GM12875 (cell line): Measurements from ENCODE around the gene DCBLD2.

Source experiments
- H3K4me3 ChIP-seq: one replicate; pipeline ENCODE4 v1.5.1; 2011; ENCODE audit warnings: low read depth, low read length, control low read depth
- TF ChIP-seq, protein P1 (sequence below): IDR thresholded peaks from 2 replicates; pipeline ENCODE4 v1.5.1; 2011; ENCODE audit warnings: low read depth, mild to moderate bottlenecking, control low read depth, inconsistent platforms, low read length, moderate library complexity, borderline replicate concordance; ENCODE audit not compliant: insufficient read depth

Gene DCBLD2

DNA sequence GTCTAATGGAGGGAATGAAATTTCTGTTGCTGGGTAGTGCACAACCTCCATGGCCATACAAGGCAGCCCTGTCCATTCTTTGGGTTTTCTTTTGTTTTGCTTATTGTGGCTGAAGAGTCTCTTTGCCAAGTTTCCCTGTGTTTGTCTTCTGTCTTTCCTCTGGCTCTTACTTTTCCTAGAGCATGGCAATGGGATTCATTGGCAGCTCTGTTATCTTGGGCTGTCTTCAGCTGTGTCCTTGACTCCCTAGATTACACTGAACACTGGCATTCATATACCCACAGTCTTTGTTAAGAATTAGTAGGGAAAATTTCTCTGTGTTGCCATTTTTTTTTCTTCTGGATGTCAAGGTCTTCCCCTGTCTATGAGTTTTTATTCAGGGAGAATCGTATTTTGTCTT is 16.1 kb upstream of the DCBLD2 start:
- TF ChIP-seq, protein P1, sequence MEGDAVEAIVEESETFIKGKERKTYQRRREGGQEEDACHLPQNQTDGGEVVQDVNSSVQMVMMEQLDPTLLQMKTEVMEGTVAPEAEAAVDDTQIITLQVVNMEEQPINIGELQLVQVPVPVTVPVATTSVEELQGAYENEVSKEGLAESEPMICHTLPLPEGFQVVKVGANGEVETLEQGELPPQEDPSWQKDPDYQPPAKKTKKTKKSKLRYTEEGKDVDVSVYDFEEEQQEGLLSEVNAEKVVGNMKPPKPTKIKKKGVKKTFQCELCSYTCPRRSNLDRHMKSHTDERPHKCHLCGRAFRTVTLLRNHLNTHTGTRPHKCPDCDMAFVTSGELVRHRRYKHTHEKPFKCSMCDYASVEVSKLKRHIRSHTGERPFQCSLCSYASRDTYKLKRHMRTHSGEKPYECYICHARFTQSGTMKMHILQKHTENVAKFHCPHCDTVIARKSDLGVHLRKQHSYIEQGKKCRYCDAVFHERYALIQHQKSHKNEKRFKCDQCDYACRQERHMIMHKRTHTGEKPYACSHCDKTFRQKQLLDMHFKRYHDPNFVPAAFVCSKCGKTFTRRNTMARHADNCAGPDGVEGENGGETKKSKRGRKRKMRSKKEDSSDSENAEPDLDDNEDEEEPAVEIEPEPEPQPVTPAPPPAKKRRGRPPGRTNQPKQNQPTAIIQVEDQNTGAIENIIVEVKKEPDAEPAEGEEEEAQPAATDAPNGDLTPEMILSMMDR = no peak
- no peak overlapping the region for H3K4me3 ChIP-seq

DNA sequence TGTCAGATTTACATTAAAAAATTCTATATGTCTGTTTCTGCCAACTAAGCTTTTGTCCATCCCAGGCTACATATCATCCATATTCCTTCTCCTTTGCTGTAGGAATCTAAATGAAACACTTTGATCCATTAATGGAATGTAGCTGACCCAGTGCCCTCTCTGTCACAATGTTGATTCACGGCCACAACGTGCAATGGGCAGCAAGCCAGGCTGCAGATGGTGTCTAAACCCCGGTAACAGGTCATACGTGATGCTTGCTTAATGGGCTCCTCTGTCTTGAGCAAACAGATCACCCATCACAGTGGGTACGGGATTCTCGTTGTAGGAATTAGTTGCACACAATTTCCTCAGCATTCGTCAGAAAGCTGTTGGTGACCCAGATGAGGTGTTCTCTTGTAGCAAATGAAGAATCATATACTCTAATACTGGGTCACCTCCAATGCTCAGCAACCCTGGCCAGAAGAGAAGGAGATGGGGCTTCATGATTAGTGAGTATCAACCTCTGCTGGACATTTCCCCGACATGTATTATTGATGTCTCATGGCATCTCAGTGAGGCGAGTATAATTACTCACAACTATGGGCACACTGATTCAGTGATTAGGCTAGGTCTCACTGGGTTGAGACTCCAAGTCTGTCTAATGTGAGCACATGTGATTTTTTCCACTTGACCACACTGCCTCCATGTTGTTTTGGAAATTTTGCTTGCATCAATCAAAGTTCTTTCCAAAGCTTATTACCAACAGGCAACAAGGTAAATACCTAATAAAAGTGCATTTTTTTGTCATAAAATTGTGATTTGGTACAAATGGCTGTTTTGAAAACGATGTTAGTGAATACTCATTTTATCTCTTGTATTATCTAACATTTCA is 12.9 kb upstream of the DCBLD2 start:
- no peak overlapping the region for H3K4me3 ChIP-seq
- TF ChIP-seq, protein P1 = no peak

DNA sequence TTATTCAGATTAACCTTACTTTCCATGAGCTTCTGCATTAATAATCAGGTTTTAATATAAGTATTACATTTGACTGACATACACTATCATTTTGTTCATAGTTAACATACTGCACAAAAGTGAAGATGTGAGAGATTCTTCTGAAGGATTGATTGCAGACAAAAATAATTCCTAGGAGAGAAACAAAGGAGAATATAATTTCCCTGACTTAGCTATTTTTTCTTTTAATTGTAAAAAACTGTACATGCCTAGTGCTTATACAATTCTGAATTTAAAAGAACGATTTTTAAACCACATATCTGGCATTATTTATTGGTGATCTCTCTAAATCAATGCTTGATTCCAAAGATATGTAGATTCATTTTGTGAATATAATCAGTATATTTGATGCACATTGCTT is 11.0 kb upstream of the DCBLD2 start:
- no peak overlapping the region for H3K4me3 ChIP-seq
- TF ChIP-seq, protein P1 = no peak

DNA sequence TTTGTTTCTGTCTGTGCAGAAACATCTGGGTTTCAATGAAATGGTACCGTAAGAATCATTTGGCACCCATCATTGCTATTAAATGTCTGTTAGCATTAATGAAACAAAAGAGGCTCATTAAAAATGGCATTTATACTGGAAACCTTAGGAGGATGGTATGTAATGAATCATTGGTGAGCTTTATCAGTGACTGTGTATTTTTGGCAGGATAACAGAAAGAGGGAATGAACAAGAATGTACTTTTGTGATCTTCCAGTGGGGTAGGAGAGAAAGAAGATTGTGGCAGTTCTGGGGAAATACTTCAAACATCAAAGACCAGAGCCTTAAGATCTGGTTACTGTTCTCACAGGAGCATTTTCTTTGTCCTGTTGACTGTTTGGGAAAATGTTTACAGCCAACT is 4.7 kb upstream of the DCBLD2 start:
- TF ChIP-seq, protein P1 = no peak
- no peak overlapping the region for H3K4me3 ChIP-seq

DNA sequence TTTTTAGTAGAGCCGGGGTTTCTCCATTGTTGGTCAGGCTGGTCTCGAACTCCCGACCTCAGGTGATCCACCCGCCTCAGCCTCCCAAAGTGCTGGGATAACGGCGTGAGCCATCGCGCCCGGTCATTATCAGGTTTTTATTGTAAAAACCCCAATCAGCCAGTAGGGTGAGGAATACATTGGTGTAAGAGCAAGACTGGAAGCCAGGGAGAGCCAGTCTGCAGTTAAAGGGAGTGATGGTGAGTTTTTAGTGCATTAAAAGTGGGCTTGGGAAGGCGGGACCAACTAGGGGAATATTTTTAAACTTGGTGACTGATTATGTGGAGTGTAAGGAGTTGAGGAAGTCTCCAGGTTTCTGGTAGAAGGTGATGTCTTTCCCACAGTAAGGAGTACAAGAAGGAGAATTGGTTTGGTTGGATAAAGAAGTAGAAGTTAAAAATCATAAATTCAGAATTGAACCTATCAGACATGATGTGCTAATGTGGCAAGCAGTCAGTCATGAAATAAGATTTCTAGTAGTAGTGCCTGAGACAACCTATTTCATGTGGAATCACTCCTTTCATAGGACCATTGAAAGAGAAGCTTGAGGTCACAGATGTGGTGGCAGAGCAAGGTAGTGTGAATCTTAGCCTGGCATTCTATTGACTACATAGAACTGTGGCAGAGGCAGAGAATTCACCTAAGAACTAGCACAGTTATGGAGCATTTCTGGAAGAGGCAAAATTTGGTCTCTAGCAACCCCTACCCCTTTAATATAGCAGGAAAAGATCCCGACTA is 2.4 kb upstream of the DCBLD2 start:
- TF ChIP-seq, protein P1 = no peak

DNA sequence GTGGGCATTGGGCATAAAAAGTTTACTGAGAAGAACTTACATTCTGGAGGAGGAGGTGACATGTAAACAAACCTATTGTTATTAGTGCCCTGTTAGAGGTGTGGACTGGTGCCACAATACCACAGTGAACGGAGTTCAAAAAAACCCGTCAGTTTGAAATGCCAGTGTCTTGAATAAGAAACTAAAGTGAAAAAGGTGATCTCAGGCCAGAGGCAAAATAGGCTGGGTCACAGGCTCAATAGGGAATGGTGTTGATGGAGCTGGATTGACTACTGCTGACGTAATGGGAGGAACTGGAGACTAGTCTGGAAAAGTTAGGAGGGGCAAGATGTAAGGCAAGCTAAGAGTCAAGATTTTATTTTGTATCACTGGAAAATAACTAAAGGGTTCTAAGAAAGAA is 1.6 kb upstream of the DCBLD2 start:
- TF ChIP-seq, protein P1 = no peak
- no peak overlapping the region for H3K4me3 ChIP-seq

More for the DNA sequence above, 2.4 kb upstream of the DCBLD2 start:
- no peak overlapping the region for H3K4me3 ChIP-seq
